Sigmoid colon (tissue), 7 donors: ENCODE results near the gene COL12A1. TPM values are rescaled to one million over a fixed set of nuclear protein-coding genes. Genes with fewer than 3 reads are reported as not detected.
A peak's percentile ranks its signal among the peaks of the same experiment; 100 is the strongest.

Experiments
- DNase-seq: peaks from one replicate; pipeline ENCODE4 v3.0.0-alpha.2; 2019
- H3K27ac ChIP-seq, 4 donors: fragments of 200-600 bp; sonication (generic); one replicate each; pipeline ENCODE4 v1.5.1; 2016 to 2019; ENCODE audit warnings: mild to moderate bottlenecking in 1 of 4
- H3K27me3 ChIP-seq, 3 donors: fragments of 200-600 bp; sonication (generic); one replicate each; pipeline ENCODE4 v1.5.1; 2019; ENCODE audit warnings: mild to moderate bottlenecking in 1 of 3
- H3K36me3 ChIP-seq, 4 donors: fragments of 200-600 bp; sonication (generic); one replicate each; pipeline ENCODE4 v1.5.1; 2016 to 2019
- H3K4me1 ChIP-seq, 4 donors: fragments of 200-600 bp; sonication (generic); one replicate each; pipeline ENCODE4 v1.5.1; 2017 to 2019
- H3K4me3 ChIP-seq, 4 donors: fragments of 200-600 bp; sonication (generic); one replicate each; pipeline ENCODE4 v1.5.1; 2017 to 2019; ENCODE audit warnings: mild to moderate bottlenecking in 2 of 4, moderate library complexity in 1 of 4
- H3K9me3 ChIP-seq, 4 donors: fragments of 200-600 bp in 3 of 4; sonication (generic) in 3 of 4; one replicate each; pipeline versions ENCODE4 v1.5.1 to v1.6.1; 2013 to 2019
- CTCF ChIP-seq, 4 experiments: fragments of 450-650 bp in 3 of 4; fragments of 200-600 bp in 1 of 4; IDR thresholded peaks; one replicate each; pipeline ENCODE4 v1.5.1; 2016 to 2019; ENCODE audit warnings: antibody characterized with exemption in 4 of 4, mild to moderate bottlenecking in 3 of 4, moderate library complexity in 2 of 4
- EP300 ChIP-seq, 4 donors: sonication (generic); formaldehyde crosslinking; IDR thresholded peaks; one replicate each; pipeline ENCODE4 v1.6.1; 2017; ENCODE audit warnings: antibody characterized with exemption in 4 of 4
- POLR2A ChIP-seq, 2 donors: fragments of 450-650 bp; IDR thresholded peaks; one replicate each; pipeline ENCODE4 v1.6.1; 2016; ENCODE audit warnings: antibody characterized with exemption in 2 of 2, mild to moderate bottlenecking in 2 of 2, moderate library complexity in 2 of 2
- POLR2AphosphoS5 ChIP-seq, 4 donors: sonication (generic); formaldehyde crosslinking; IDR thresholded peaks; one replicate each; pipeline ENCODE4 v1.6.1; 2017; ENCODE audit warnings: antibody characterized with exemption in 4 of 4
- WGBS, 2 donors: extraction: QIAGEN DNeasy Blood & Tissue Kit; methylation state at CpG; one replicate each; pipeline ENCODE4 v1.1.7; 2013; 5-methylcytosine and 5-hydroxymethylcytosine counted together
- intact Hi-C: fragments of 100-400 bp; cut with DNase I; formaldehyde crosslinking; loops from one replicate; pipeline ENCODE4 v1.15.1; 2023
- polyA plus RNA-seq, 3 donors: library from polyadenylated mRNA; stranded (reverse); fragments of 200-250 nt; gene quantifications; one replicate each; pipeline ENCODE4 v1.2.3, GENCODE V29; 2013
- total RNA-seq, 4 donors: library from RNA; depleted of rRNA; stranded (reverse); fragments of >200 nt; gene quantifications; one replicate each; pipeline ENCODE4 v1.1.0, GENCODE V29; 2016
- donor health status: healthy with polysubstance abuse.
- donor health status: Bipolar disorder and iron deficiency.
- donor health status: healthy.

The COL12A1 gene
- total and polyA plus RNA-seq, 7 donors = 2.1 to 328 (median 129) TPM

GRCh38 chr6:75094614-75095200, 111.1 kb downstream of the COL12A1 start:
- no peak for DNase-seq
- H3K4me3 ChIP-seq = no peak overlapping the region
- H3K4me1 ChIP-seq = peaks cover 0 to 41% (median 25%) of the 10 kb centered on the region in 4 donors
- peaks cover 0 to 13% (median 2%) of the 10 kb centered on the region in 4 donors for H3K36me3 ChIP-seq
- no peaks in the 10 kb centered on the region for H3K9me3 ChIP-seq
- TF ChIP-seq POLR2A (IDR thresholded peaks at IDR 0.05) (no peak), POLR2AphosphoS5 (IDR thresholded peaks at IDR 0.05) (peak in 2 of 4 donors; percentile 14 to 32), CTCF (IDR thresholded peaks at IDR 0.05) (no peak), EP300 (IDR thresholded peaks at IDR 0.05) (peak in 1 of 4 donors; percentile 17)
- H3K27ac ChIP-seq = peak overlapping the region; percentile 51 to 75 (median 66)
- H3K27me3 ChIP-seq = no peaks in the 10 kb centered on the region
- WGBS, 2 donors = 68 to 82% methylated on average over 5 of the region's 5 CpGs
- intact Hi-C loops = loop anchor here (10.0 kb wide), 2 partner anchors 220 to 680 kb away; no protein-coding TSS in a partner anchor

GRCh38 chr6:75091467-75092190, 114.2 kb downstream of the COL12A1 start:
- no peaks in the 10 kb centered on the region for H3K9me3 ChIP-seq
- H3K4me3 ChIP-seq = no peak overlapping the region
- H3K36me3 ChIP-seq = peaks cover 0 to 43% (median 16%) of the 10 kb centered on the region in 4 donors
- no peak for DNase-seq
- WGBS, 2 donors = 87 to 90% methylated on average over 4 of the region's 4 CpGs
- intact Hi-C loops = loop anchor here (10.0 kb wide), 2 partner anchors 217 to 677 kb away; no protein-coding TSS in a partner anchor
- peak overlapping the region in 1 of 4 donors; percentile 72 for H3K27ac ChIP-seq
- no peak for TF ChIP-seq CTCF (IDR thresholded peaks at IDR 0.05)
- TF ChIP-seq POLR2AphosphoS5 (IDR thresholded peaks at IDR 0.05) = no peak
- TF ChIP-seq POLR2A (IDR thresholded peaks at IDR 0.05) = no peak
- no peak for TF ChIP-seq EP300 (IDR thresholded peaks at IDR 0.05)
- peaks cover 0 to 21% (median 15%) of the 10 kb centered on the region in 4 donors for H3K4me1 ChIP-seq
- no peaks in the 10 kb centered on the region for H3K27me3 ChIP-seq

- H3K36me3 ChIP-seq = peaks cover 0 to 43% (median 16%) of the 10 kb centered on the region in 4 donors
- H3K27ac ChIP-seq = no peak overlapping the region
- no peak overlapping the region for H3K4me3 ChIP-seq
- no peaks in the 10 kb centered on the region for H3K27me3 ChIP-seq
- intact Hi-C loops = loop anchor here (10.0 kb wide), 2 partner anchors 216 to 676 kb away; no protein-coding TSS in a partner anchor
- WGBS, 2 donors = 23 to 72% methylated on average over 1 of the region's 1 CpG
- no peak for DNase-seq
- H3K9me3 ChIP-seq = no peaks in the 10 kb centered on the region
- TF ChIP-seq POLR2A (IDR thresholded peaks at IDR 0.05) (no peak), EP300 (IDR thresholded peaks at IDR 0.05) (no peak), CTCF (IDR thresholded peaks at IDR 0.05) (no peak), POLR2AphosphoS5 (IDR thresholded peaks at IDR 0.05) (no peak)
- peaks cover 0 to 25% (median 17%) of the 10 kb centered on the region in 4 donors for H3K4me1 ChIP-seq
Observed at GRCh38 chr6:75090576-75090975, 115.3 kb downstream of the COL12A1 start.

GRCh38 chr6:75089921-75090320, 115.9 kb downstream of the COL12A1 start:
- DNase-seq = no peak
- H3K4me1 ChIP-seq = peaks cover 0 to 28% (median 17%) of the 10 kb centered on the region in 4 donors
- peak overlapping the region in 3 of 4 donors; percentile 22 to 44 (median 37) for H3K27ac ChIP-seq
- no peak for TF ChIP-seq POLR2A (IDR thresholded peaks at IDR 0.05)
- TF ChIP-seq CTCF (IDR thresholded peaks at IDR 0.05) = no peak
- no peak for TF ChIP-seq POLR2AphosphoS5 (IDR thresholded peaks at IDR 0.05)
- no peak for TF ChIP-seq EP300 (IDR thresholded peaks at IDR 0.05)
- 92% methylated on average over 8 of the region's 8 CpGs for WGBS, 2 donors
- peaks cover 0 to 43% (median 16%) of the 10 kb centered on the region in 4 donors for H3K36me3 ChIP-seq
- no peaks in the 10 kb centered on the region for H3K9me3 ChIP-seq
- intact Hi-C loops = loop anchor here (10.0 kb wide), 2 partner anchors 215 to 675 kb away; no protein-coding TSS in a partner anchor
- H3K27me3 ChIP-seq = no peaks in the 10 kb centered on the region
- H3K4me3 ChIP-seq = no peak overlapping the region
